LHCN-M2 (cell line): ENCODE data around the gene LRRC8E. TPM values are rescaled to one million over a fixed set of nuclear protein-coding genes. Genes with fewer than 3 reads are reported as not detected.
"Not testable (repeated sequence)": the region's sequence is repeated elsewhere in the genome, so short reads cannot be mapped to it uniquely, and the experiment has no call there.

Experiments used
- DNase-seq: peaks from one replicate; pipeline ENCODE4 v3.0.0-alpha.2; 2012; ENCODE audit warnings: low read depth
- total RNA-seq: library from RNA; depleted of rRNA; stranded (reverse); fragments of >200 nt; gene quantifications from 2 replicates; pipeline ENCODE4 v1.2.3, GENCODE V29; 2014; rRNA removed

LRRC8E gene
- total RNA-seq, 1 experiment from 2014 or later: 1.6 TPM

- not testable (repeated sequence) for DNase-seq
These were observed 41.7 kb downstream of the LRRC8E start for GRCh38 chr19:7930030-7930429.

GRCh38 chr19:7930765-7931164, 42.5 kb downstream of the LRRC8E start:
- no peak for DNase-seq

GRCh38 chr19:7931221-7932061, 43.1 kb downstream of the LRRC8E start:
- no peak for DNase-seq

- no peak for DNase-seq
These were observed 44.1 kb downstream of the LRRC8E start for GRCh38 chr19:7932276-7932929.

- DNase-seq: no peak
These were observed 44.6 kb downstream of the LRRC8E start for GRCh38 chr19:7932930-7933300.

GRCh38 chr19:7933411-7933810, 45.1 kb downstream of the LRRC8E start:
- DNase-seq: no peak

GRCh38 chr19:7933828-7934725, 45.8 kb downstream of the LRRC8E start:
- DNase-seq: no peak

- no peak for DNase-seq
These were observed 46.5 kb downstream of the LRRC8E start for GRCh38 chr19:7934766-7935165.

GRCh38 chr19:7940841-7941240, 52.5 kb downstream of the LRRC8E start:
- DNase-seq: no peak

- DNase-seq: no peak
These were observed 53.7 kb downstream of the LRRC8E start for GRCh38 chr19:7941895-7942596.

- DNase-seq: no peak
These were observed 54.7 kb downstream of the LRRC8E start for GRCh38 chr19:7942981-7943443.

GRCh38 chr19:7943444-7944176, 55.3 kb downstream of the LRRC8E start, which contains the start of gene TIMM44:
Gene TIMM44, minus strand, starts transcription at chr19:7943666. Its CDS starts 15 bp downstream, at chr19:7943651.
- peak; percentile 100 for DNase-seq

- peak; percentile 94 for DNase-seq
These were observed 56.0 kb downstream of the LRRC8E start for GRCh38 chr19:7944177-7944761.

- no peak for DNase-seq
These were observed 59.6 kb downstream of the LRRC8E start for GRCh38 chr19:7947939-7948338.

Other genes with a start within 250 kb of the LRRC8E start
- gene RETN, start 219.5 kb upstream of the LRRC8E start, total RNA-seq: not detected in 2 replicates
- gene MCEMP1, start 211.4 kb upstream of the LRRC8E start, total RNA-seq: not detected in 2 replicates
- 96.8 and 101 TPM in 2 replicates for gene TRAPPC5, start 207.7 kb upstream of the LRRC8E start, total RNA-seq
- not detected in 2 replicates for gene FCER2, start 186.4 kb upstream of the LRRC8E start, total RNA-seq
- not detected in 2 replicates for gene CLEC4G, start 156.4 kb upstream of the LRRC8E start, total RNA-seq
- not detected in 2 replicates for gene CD209, start 141.0 kb upstream of the LRRC8E start, total RNA-seq
- gene CLEC4M, start 125.3 kb upstream of the LRRC8E start, total RNA-seq: not detected in 2 replicates
- 19.5 and 21.5 TPM in 2 replicates for gene EVI5L, start 58.3 kb upstream of the LRRC8E start, total RNA-seq
- not detected in 2 replicates for gene PRR36, start 14.1 kb upstream of the LRRC8E start, total RNA-seq
- 9.8 and 13.0 TPM in 2 replicates for gene MAP2K7, start 15.4 kb downstream of the LRRC8E start, total RNA-seq
- 1.9 and 3.5 TPM in 2 replicates for gene TGFBR3L, start 26.3 kb downstream of the LRRC8E start, total RNA-seq
- 25.5 and 28.8 TPM in 2 replicates for gene SNAPC2, start 31.8 kb downstream of the LRRC8E start, total RNA-seq
- gene CTXN1, start 37.6 kb downstream of the LRRC8E start, total RNA-seq: 1.6 and 3.2 TPM in 2 replicates
- gene TIMM44, start 55.2 kb downstream of the LRRC8E start, total RNA-seq: 49.0 and 50.5 TPM in 2 replicates
- 44.4 and 62.4 TPM in 2 replicates for gene ELAVL1, start 117.1 kb downstream of the LRRC8E start, total RNA-seq
- not detected in 2 replicates for gene CCL25, start 164.2 kb downstream of the LRRC8E start, total RNA-seq